Motor neuron (in vitro differentiated cells): ENCODE measurements around the gene KRTAP10-1. TPM values are rescaled to one million over a fixed set of nuclear protein-coding genes. Genes with fewer than 3 reads are reported as not detected.
"Not testable (repeated sequence)": the region's sequence is repeated elsewhere in the genome, so short reads cannot be mapped to it uniquely, and the experiment has no call there.

ENCODE experiments used
- ATAC-seq, 8 experiments: fragments of 200-7000 bp; cut with Tn5 transposase; replicated peaks in 6 of 8; 2 replicates each; pipeline ENCODE4 v1.8.0; 2021; ENCODE audit warnings: mild to moderate bottlenecking in 8 of 8, moderate library complexity in 8 of 8
- H3K27ac ChIP-seq, 2 donors: fragments of 250-450 bp; sonication (Bioruptor Pico); 2 replicates each; pipeline ENCODE4 v1.9.0; 2021; ENCODE audit warnings: antibody characterized with exemption in 2 of 2, mild to moderate bottlenecking in 2 of 2, moderate library complexity in 1 of 2
- H3K4me1 ChIP-seq, 2 donors: fragments of 250-450 bp; sonication (Bioruptor Pico); replicated peaks in 1 of 2; 2 replicates each; pipeline ENCODE4 v1.6.1; 2021; ENCODE audit warnings: antibody characterized with exemption in 2 of 2, mild to moderate bottlenecking in 2 of 2, moderate library complexity in 1 of 2
- H3K4me3 ChIP-seq, 5 donors: fragments of 250-450 bp; sonication (Bioruptor Pico); 2 replicates each; pipeline ENCODE4 v1.9.0; 2021; ENCODE audit warnings: antibody characterized with exemption in 5 of 5, mild to moderate bottlenecking in 5 of 5, moderate library complexity in 4 of 5
- WGBS, 10 experiments: fragments of 450-650 bp; shearing (Covaris generic); methylation state at CpG; one replicate each; pipeline ENCODE4 v1.0.0; 2022; 5-methylcytosine and 5-hydroxymethylcytosine counted together
- in situ Hi-C, 9 experiments: fragments of 400-800 bp; cut with MboI; loops; one replicate each; pipeline ENCODE4 v1.15.0; 2021; ENCODE audit warnings: low sequenced_read_pairs in 9 of 9, low pct_unique_long_range_greater_than_20kb in 2 of 9; ENCODE audit not compliant: unreplicated experiment in 9 of 9
- total RNA-seq, 8 experiments: library from RNA; unstranded; fragments of 300-600 nt; gene quantifications; 2 replicates each; pipeline versions ENCODE4 v1.2.3 to v1.2.4, GENCODE V29; 2022

The KRTAP10-1 gene
- total RNA-seq = 1 to 10 TPM in 1 of 8 experiments, under 1 TPM in 2, not detected in 5; 0.18 to 1.1 (median 0.25) TPM

- no peak within 1 kb of the TSS for H3K27ac ChIP-seq
- no peak within 1 kb of the TSS for H3K4me3 ChIP-seq
- in situ Hi-C loops = no loop called here
- WGBS, 10 experiments = 36 to 100% (median 73%) methylated on average over 2 to 7 of the region's 21 CpGs; no CpG with 5 or more reads in 7 of the 10 experiments
- peaks cover 0 to 8% of the 10 kb centered on the region in 2 donors for H3K4me1 ChIP-seq
- ATAC-seq = peak in 5 of 8 experiments; percentile 55 to 93 (median 64)
Observed at GRCh38 chr21:44539991-44540666, at the start of gene KRTAP10-1. TSS of gene KRTAP10-1 (minus strand) at chr21:44540195. CDS start at chr21:44540150, 45 bp downstream.

GRCh38 chr21:44589094-44589493, 49.1 kb upstream of the KRTAP10-1 start:
- ATAC-seq = no peak
- WGBS, 10 experiments = 20 to 100% (median 80%) methylated on average over 1 to 2 of the region's 2 CpGs; no CpG with 5 or more reads in 3 of the 10 experiments
- Histone ChIP-seq H3K27ac (no peak overlapping the region), H3K4me3 (no peak overlapping the region), H3K4me1 (no peaks in the 10 kb centered on the region)
- in situ Hi-C loops = no loop called here

GRCh38 chr21:44585892-44586291, 45.9 kb upstream of the KRTAP10-1 start:
- ATAC-seq = no peak
- Histone ChIP-seq H3K27ac (no peak overlapping the region), H3K4me1 (peaks cover 3 to 10% of the 10 kb centered on the region in 2 donors), H3K4me3 (no peak overlapping the region)
- in situ Hi-C loops = no loop called here
- WGBS, 10 experiments = 43 to 100% (median 73%) methylated on average over 1 to 2 of the region's 3 CpGs; no CpG with 5 or more reads in 6 of the 10 experiments

DNA sequence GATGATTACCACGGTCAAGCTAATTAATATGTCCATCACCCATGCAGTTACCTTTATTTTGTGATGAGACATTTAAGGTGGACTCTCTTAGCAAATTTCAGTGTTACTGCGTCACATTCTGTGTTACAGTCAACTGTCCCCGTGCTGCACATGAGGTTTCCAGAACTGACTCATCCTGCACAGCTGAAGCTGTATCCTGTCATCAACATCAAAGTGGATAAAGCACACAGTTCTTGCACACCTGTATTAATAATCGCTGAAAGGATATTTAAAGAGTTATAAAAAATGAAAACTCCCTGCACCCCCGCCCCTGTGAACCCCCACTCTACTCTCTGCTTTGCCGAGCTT, 43.8 kb upstream of the KRTAP10-1 start:
- peaks cover 3 to 10% of the 10 kb centered on the region in 2 donors for H3K4me1 ChIP-seq
- ATAC-seq = peak; percentile 19 to 73 (median 49)
- in situ Hi-C loops = no loop called here
- H3K27ac ChIP-seq = no peak overlapping the region
- WGBS, 10 experiments = 0 to 100% (median 87%) methylated on average over 1 to 6 of the region's 6 CpGs
- no peak overlapping the region for H3K4me3 ChIP-seq

GRCh38 chr21:44583089-44583799, 43.2 kb upstream of the KRTAP10-1 start:
- in situ Hi-C loops = no loop called here
- peaks cover 3 to 10% of the 10 kb centered on the region in 2 donors for H3K4me1 ChIP-seq
- WGBS, 10 experiments = 4 to 80% (median 13%) methylated on average over 1 to 7 of the region's 11 CpGs; no CpG with 5 or more reads in 5 of the 10 experiments
- no peak overlapping the region for H3K4me3 ChIP-seq
- ATAC-seq = peak in 7 of 8 experiments; percentile 22 to 92 (median 88)
- peak overlapping the region in 1 of 2 donors; percentile 7 for H3K27ac ChIP-seq

DNA sequence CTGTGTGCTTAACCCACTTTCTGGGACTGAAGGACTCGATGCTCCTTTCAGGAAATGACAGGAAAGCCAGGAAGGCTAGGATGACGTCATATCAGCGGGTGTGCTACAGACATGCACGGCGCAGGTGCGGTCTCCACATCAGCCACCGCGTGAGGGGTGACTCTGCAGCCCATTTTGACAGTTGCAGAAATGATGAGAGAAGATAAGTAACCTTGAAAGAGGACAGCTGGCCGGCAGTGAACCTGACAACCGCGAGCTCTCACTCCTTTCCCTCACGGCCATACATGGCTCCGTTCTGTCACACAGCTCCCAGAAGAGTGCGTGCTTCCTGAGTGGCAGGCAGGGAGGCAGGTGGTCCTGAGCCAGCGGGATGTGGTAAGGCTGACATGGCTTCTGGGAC, 42.1 kb upstream of the KRTAP10-1 start:
- Histone ChIP-seq H3K4me1 (peaks cover 3 to 10% of the 10 kb centered on the region in 2 donors), H3K27ac (no peak overlapping the region), H3K4me3 (no peak overlapping the region)
- ATAC-seq = no peak
- in situ Hi-C loops = no loop called here
- WGBS, 10 experiments = 17 to 97% (median 86%) methylated on average over 2 to 10 of the region's 15 CpGs

DNA sequence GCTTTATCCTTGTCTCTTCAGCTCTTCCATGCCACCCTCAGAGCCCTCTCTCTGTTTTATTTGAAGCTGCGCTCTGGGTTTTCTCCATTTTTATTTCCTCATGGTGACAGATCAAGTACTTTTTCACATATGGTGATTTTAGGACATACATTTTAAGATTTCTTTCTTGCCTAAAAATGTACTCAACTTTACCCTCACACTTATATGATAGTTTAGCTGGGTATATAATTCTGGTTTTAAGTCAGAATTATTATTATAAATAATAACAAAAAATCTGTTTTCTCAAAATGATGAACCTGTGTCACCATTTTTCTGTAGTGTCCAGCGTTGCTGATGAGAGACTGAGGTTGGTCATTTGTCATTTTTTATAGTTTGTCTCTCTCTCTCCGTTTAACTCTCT, 41.2 kb upstream of the KRTAP10-1 start:
- peaks cover 3 to 10% of the 10 kb centered on the region in 2 donors for H3K4me1 ChIP-seq
- in situ Hi-C loops = no loop called here
- no peak overlapping the region for H3K27ac ChIP-seq
- 29 to 89% (median 80%) methylated on average over 2 to 3 of the region's 3 CpGs; no CpG with 5 or more reads in 1 of the 10 experiments for WGBS, 10 experiments
- no peak overlapping the region for H3K4me3 ChIP-seq
- no peak for ATAC-seq

DNA sequence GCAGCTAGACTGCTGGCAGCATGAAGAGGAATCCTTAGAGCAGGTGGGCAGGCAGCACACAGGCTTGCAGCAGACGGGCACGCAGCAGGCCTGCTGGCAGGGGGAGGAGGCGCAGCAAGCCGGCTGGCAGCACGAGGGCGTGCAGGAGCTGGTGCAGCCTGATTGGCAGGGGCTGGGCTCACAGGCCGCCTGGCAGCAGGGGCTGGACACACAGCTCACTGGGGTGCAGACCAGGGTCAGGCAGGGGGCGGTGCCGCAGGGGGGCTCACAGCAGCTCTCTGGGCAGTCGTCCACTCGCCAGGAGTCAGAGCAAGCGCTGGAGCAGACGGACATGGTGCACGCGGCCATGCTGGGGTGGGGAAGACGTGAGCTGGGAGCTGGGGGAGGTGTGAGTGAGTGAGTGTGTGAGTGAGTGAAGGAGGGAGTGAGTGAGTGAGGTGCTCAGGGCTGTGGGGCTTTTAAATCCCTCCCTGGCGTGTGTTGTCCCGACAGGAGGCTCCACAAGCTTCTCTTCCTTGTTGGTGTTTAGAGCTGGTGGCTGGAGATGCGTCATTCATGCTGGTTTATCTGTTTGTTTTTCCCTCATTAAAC, 40.3 kb upstream of the KRTAP10-1 start, which contains the start of gene KRTAP10-5:
Gene KRTAP10-5, minus strand, starts transcription at position 374 of the 591 bp plus-strand sequence. Its CDS starts 26 bp downstream, at position 348.
- H3K4me3 ChIP-seq, ATAC-seq, H3K27ac ChIP-seq, in situ Hi-C loops: not testable (repeated sequence)
- WGBS, 10 experiments = 0 to 80% (median 51%) methylated on average over 1 to 3 of the region's 19 CpGs; no CpG with 5 or more reads in 5 of the 10 experiments
- peaks cover 3 to 10% of the 10 kb centered on the region in 2 donors for H3K4me1 ChIP-seq

- peaks cover 3 to 10% of the 10 kb centered on the region in 2 donors for H3K4me1 ChIP-seq
- no peak for ATAC-seq
- H3K4me3 ChIP-seq = no peak overlapping the region
- 67 to 80% methylated on average over 1 to 3 of the region's 7 CpGs; no CpG with 5 or more reads in 8 of the 10 experiments for WGBS, 10 experiments
- H3K27ac ChIP-seq = no peak overlapping the region
- in situ Hi-C loops = no loop called here
Observed at GRCh38 chr21:44579833-44580144, 39.8 kb upstream of the KRTAP10-1 start.

- no peak overlapping the region for H3K4me3 ChIP-seq
- 50 to 100% (median 84%) methylated on average over 1 to 3 of the region's 22 CpGs; no CpG with 5 or more reads in 6 of the 10 experiments for WGBS, 10 experiments
- in situ Hi-C loops = no loop called here
- H3K4me1 ChIP-seq = peaks cover 3 to 10% of the 10 kb centered on the region in 2 donors
- H3K27ac ChIP-seq = no peak overlapping the region
- no peak for ATAC-seq
Observed at GRCh38 chr21:44579056-44579832, 39.2 kb upstream of the KRTAP10-1 start.

DNA sequence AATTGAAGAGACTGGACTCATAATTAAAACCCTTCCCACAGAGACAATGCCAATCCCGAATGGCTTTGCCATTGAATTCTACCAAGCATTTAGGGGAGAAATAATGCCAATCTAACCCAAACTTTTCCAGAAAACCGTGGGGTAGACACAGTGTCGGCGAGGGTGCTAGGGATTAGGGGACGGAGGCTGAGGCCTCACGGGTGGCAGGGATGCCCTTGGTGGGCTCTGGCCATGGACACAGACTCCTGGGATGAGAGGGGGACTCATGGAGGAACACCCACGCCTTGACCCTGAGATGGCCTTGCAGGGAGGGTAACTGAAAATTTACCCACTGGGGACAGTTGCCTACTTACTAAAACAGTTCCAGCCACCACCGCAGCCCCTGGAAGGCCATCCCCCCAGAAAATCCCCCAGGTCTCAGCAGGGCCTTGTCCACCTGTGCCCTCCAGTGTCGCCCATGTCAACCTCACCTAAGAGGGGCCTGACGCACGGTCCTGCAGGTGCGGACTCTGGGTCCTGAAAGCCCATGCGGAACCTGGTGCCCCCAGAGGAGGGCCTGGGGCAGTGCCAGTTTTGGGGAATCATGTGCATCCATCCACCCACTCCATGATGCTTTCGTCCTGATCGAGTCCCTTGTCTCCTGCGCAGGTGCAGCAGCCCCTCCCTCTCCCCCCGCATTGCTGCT, 38.5 kb upstream of the KRTAP10-1 start:
- no peak for ATAC-seq
- 17 to 89% (median 42%) methylated on average over 2 to 9 of the region's 17 CpGs; no CpG with 5 or more reads in 5 of the 10 experiments for WGBS, 10 experiments
- in situ Hi-C loops = no loop called here
- H3K4me1 ChIP-seq = peaks cover 3 to 5% of the 10 kb centered on the region in 2 donors
- no peak overlapping the region for H3K4me3 ChIP-seq
- H3K27ac ChIP-seq = no peak overlapping the region

DNA sequence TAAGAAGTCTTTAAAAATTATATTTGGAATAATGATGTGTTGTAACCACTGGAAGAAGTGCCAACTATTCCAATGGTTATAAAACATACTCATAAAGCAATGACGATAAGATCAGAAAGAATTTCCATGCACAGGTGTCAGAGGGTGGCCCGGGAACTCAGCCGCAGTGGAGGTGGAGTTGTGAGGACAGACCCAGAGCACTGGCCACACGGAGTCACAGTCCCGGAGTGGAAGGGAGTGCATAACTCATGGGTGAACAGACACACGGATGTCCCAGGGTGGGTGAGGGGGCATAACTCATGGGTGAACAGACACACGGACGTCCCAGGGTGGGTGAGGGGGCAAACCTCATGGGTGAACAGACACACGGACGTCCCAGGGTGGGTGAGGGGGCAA, 36.0 kb upstream of the KRTAP10-1 start:
- Histone ChIP-seq H3K27ac (no peak overlapping the region), H3K4me3 (no peak overlapping the region), H3K4me1 (no peaks in the 10 kb centered on the region)
- no peak for ATAC-seq
- 33 to 93% (median 71%) methylated on average over 1 to 4 of the region's 10 CpGs; no CpG with 5 or more reads in 4 of the 10 experiments for WGBS, 10 experiments
- in situ Hi-C loops = no loop called here
